Neural crest cell (in vitro differentiated cells): ENCODE measurements around the gene DDX59. TPM values are rescaled to one million over a fixed set of nuclear protein-coding genes. Genes with fewer than 3 reads are reported as not detected.

Experiments
- DNase-seq: peaks from one replicate; pipeline ENCODE4 v3.0.0; 2021; ENCODE audit warnings: low read depth, mixed read lengths, low spot score
- H3K27ac Mint-ChIP-seq: one replicate; pipeline ENCODE4 v1.8.0; 2021; ENCODE audit warnings: mild to moderate bottlenecking, mixed read lengths; ENCODE audit not compliant: unreplicated experiment
- H3K27me3 Mint-ChIP-seq: 2 replicates; pipeline ENCODE4 v1.8.0; 2021; ENCODE audit warnings: low read depth, mild to moderate bottlenecking, mixed read lengths
- H3K36me3 Mint-ChIP-seq: 2 replicates; pipeline ENCODE4 v1.8.0; 2021; ENCODE audit warnings: low read depth, mild to moderate bottlenecking, mixed read lengths
- H3K4me1 Mint-ChIP-seq: 2 replicates; pipeline ENCODE4 v1.8.0; 2021; ENCODE audit warnings: mixed read lengths
- H3K4me3 Mint-ChIP-seq: one replicate; pipeline ENCODE4 v1.8.0; 2021; ENCODE audit warnings: mild to moderate bottlenecking, mixed read lengths
- H3K9me3 Mint-ChIP-seq: 2 replicates; pipeline ENCODE4 v1.8.0; 2021; ENCODE audit warnings: mixed read lengths
- CTCF ChIP-seq: fragments of 200-600 bp; sonication (generic); conservative IDR thresholded peaks from 2 replicates; pipeline ENCODE4 v1.5.0; 2021; ENCODE audit warnings: antibody characterized with exemption, mild to moderate bottlenecking
- total RNA-seq: library from RNA; stranded (reverse); gene quantifications from 2 replicates; pipeline ENCODE4 v1.2.1, GENCODE V29; 2021

The DDX59 gene
- total RNA-seq, 1 donor from 2014 or later = 18.0 TPM

GRCh38 chr1:200646515-200646914 lies 23.2 kb downstream of the DDX59 start:
- Mint-ChIP-seq H3K36me3 (peaks cover 6% of the 10 kb centered on the region), H3K27ac (no peak overlapping the region), H3K4me3 (no peak overlapping the region), H3K9me3 (no peaks in the 10 kb centered on the region), H3K27me3 (no peaks in the 10 kb centered on the region), H3K4me1 (no peaks in the 10 kb centered on the region)
- DNase-seq = no peak
- TF ChIP-seq CTCF = no peak

DNA sequence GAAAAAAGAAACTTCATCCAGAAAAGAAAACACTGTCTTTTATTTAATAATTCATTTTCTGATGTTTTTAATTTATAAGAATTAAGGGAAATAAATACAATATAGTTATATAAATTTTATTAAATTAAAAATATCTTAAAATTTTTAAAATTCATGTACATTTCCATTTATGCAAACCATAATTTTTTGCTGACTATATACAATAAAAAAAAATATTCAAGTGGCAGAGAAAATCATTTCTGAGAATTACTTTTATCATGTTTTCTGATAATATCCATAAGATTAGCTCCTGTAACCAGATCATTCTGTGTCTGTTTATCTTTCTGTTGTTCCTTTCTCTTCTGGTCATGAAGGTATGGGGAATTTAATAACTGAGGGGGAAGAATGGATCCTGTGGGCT lies 25.7 kb downstream of the DDX59 start:
- Mint-ChIP-seq H3K36me3 (peaks cover 6% of the 10 kb centered on the region), H3K27ac (no peak overlapping the region), H3K4me1 (no peaks in the 10 kb centered on the region), H3K4me3 (no peak overlapping the region), H3K9me3 (no peaks in the 10 kb centered on the region), H3K27me3 (no peaks in the 10 kb centered on the region)
- DNase-seq = no peak
- no peak for TF ChIP-seq CTCF

- H3K9me3 Mint-ChIP-seq = no peaks in the 10 kb centered on the region
- no peak overlapping the region for H3K4me3 Mint-ChIP-seq
- no peaks in the 10 kb centered on the region for H3K27me3 Mint-ChIP-seq
- no peak for DNase-seq
- H3K4me1 Mint-ChIP-seq = no peaks in the 10 kb centered on the region
- H3K27ac Mint-ChIP-seq = no peak overlapping the region
- TF ChIP-seq CTCF = no peak
- peaks cover 4% of the 10 kb centered on the region for H3K36me3 Mint-ChIP-seq
Measured at GRCh38 chr1:200642481-200642880, 27.2 kb downstream of the DDX59 start.

- H3K9me3 Mint-ChIP-seq = no peaks in the 10 kb centered on the region
- TF ChIP-seq CTCF = no peak
- H3K36me3 Mint-ChIP-seq = no peaks in the 10 kb centered on the region
- H3K27ac Mint-ChIP-seq = no peak overlapping the region
- no peaks in the 10 kb centered on the region for H3K27me3 Mint-ChIP-seq
- no peaks in the 10 kb centered on the region for H3K4me1 Mint-ChIP-seq
- no peak for DNase-seq
- H3K4me3 Mint-ChIP-seq = no peak overlapping the region
Measured at GRCh38 chr1:200640963-200641401, 28.7 kb downstream of the DDX59 start.

GRCh38 chr1:200640373-200640962 lies 29.2 kb downstream of the DDX59 start:
- H3K9me3 Mint-ChIP-seq = no peaks in the 10 kb centered on the region
- H3K4me1 Mint-ChIP-seq = no peaks in the 10 kb centered on the region
- no peaks in the 10 kb centered on the region for H3K27me3 Mint-ChIP-seq
- TF ChIP-seq CTCF = no peak
- no peak for DNase-seq
- H3K4me3 Mint-ChIP-seq = no peak overlapping the region
- no peaks in the 10 kb centered on the region for H3K36me3 Mint-ChIP-seq
- H3K27ac Mint-ChIP-seq = no peak overlapping the region
